Cardiac atrium fibroblast (primary cell): ENCODE results near the gene TMEM120B. TPM values are rescaled to one million over a fixed set of nuclear protein-coding genes. Genes with fewer than 3 reads are reported as not detected.

ENCODE experiments used
- total RNA-seq: library from RNA; depleted of rRNA; stranded (reverse); fragments of >200 nt; gene quantifications from 2 replicates; pipeline ENCODE4 v1.2.3, GENCODE V29; 2015

Gene TMEM120B
- total RNA-seq: 7.8 and 13.2 TPM in 2 replicates

GRCh38 chr12:121712461-121713256 is at the start of gene TMEM120B:
TSS of gene TMEM120B (plus strand) at chr12:121712752. CDS start at chr12:121712896, 144 bp downstream.

GRCh38 chr12:121669521-121669900 is 43.0 kb upstream of the TMEM120B start, which contains the start of gene MORN3:
TSS of gene MORN3 (minus strand) at chr12:121669654. CDS start at chr12:121669483, 171 bp downstream.

GRCh38 chr12:121793440-121793837 is 80.9 kb downstream of the TMEM120B start, which contains the start of gene RHOF:
TSS of gene RHOF (minus strand) at chr12:121793688. CDS start at chr12:121793633, 55 bp downstream.

GRCh38 chr12:121803861-121804416 is 91.4 kb downstream of the TMEM120B start, which contains the start of gene SETD1B:
TSS of gene SETD1B (plus strand) at chr12:121804009. CDS start at chr12:121804738, 729 bp downstream.

Other genes with a start within 250 kb of the TMEM120B start
- 19.0 and 27.1 TPM in 2 replicates for gene KDM2B, start 131.7 kb upstream of the TMEM120B start, total RNA-seq
- 5.0 and 9.2 TPM in 2 replicates for gene ORAI1, start 86.2 kb upstream of the TMEM120B start, total RNA-seq
- gene MORN3, start 43.1 kb upstream of the TMEM120B start, total RNA-seq: 0.90 TPM in 1 of 2 replicates, not detected in the other
- 0.97 and 3.1 TPM in 2 replicates for gene RHOF, start 80.9 kb downstream of the TMEM120B start, total RNA-seq
- 3.1 and 4.7 TPM in 2 replicates for gene SETD1B, start 91.3 kb downstream of the TMEM120B start, total RNA-seq
- 11.4 and 17.8 TPM in 2 replicates for gene HPD, start 146.1 kb downstream of the TMEM120B start, total RNA-seq
- gene PSMD9, start 176.0 kb downstream of the TMEM120B start, total RNA-seq: 90.4 and 107 TPM in 2 replicates
- 1.6 and 2.6 TPM in 2 replicates for gene CFAP251, start 205.8 kb downstream of the TMEM120B start, total RNA-seq